ENCODE results near the gene PSMD14.

PSMD14 gene

DNA sequence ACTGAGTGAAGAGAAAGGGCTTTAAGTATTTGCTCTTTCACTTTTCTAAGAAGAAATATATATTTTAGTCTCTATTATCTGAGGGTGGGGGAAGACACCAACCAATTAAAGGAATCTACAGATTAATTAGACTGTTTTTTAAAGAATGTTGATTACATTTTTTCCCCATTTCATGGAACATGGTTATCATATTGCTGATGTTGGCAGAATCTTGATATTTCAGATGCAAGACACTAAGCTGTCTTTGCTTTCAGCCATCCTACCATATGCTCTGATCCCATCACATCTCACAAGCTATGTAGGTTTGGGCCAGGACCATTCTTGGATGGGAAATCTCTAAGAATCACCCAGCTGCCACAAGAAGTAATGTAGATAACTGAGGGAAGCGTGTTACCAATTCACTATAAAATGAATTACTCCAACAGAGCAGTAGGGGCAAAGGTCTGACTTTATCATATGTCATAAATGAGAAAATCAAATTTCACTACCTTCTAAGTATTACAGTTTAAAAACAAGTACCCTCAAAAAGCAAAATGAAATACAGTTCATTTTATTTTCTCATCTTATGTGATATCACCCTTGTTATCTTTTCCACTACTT lies 101.2 kb downstream of the PSMD14 start:
- no peaks in the 10 kb centered on the region for H3K9me3 Mint-ChIP-seq
- H3K36me3 Mint-ChIP-seq (ENCODE audit: insufficient read depth) = no peaks in the 10 kb centered on the region
- peaks cover 5 to 9% of the 10 kb centered on the region in 2 donors for H3K27me3 Mint-ChIP-seq
- H3K27ac Mint-ChIP-seq = no peak overlapping the region
- ATAC-seq (replicated peaks) (no peak), DNase-seq (no peak)
- no peak overlapping the region for H3K4me3 Mint-ChIP-seq
- peaks cover 0 to 2% of the 10 kb centered on the region in 2 donors for H3K4me1 Mint-ChIP-seq (ENCODE audit: low read depth in 2 of 2)

DNA sequence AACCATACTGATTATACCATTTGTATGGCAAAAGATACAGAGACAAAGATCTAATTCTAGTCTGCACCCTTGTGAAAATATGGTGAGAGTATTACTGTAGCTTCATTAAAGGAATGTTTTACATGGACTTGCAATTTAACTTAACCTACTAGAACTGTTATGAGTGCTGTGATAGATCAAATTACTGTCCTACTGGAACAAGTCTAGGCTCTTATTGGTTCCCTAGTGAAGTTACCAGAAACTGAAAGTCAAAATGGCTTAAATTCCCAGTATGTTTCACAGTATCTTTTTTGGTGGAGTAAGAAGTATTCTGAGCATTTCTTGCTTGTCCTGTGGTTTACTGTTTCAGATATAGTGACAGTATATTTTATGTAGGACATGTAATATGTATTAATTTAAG lies 104.1 kb downstream of the PSMD14 start:
- Mint-ChIP-seq H3K9me3 (no peaks in the 10 kb centered on the region), H3K36me3 (ENCODE audit: insufficient read depth) (no peaks in the 10 kb centered on the region), H3K4me3 (no peak overlapping the region), H3K27ac (no peak overlapping the region), H3K27me3 (peaks cover 32 to 37% of the 10 kb centered on the region in 2 donors), H3K4me1 (ENCODE audit: low read depth in 2 of 2) (peaks cover 25 to 26% of the 10 kb centered on the region in 2 donors)
- ATAC-seq (replicated peaks) = no peak
- no peak for DNase-seq

DNA sequence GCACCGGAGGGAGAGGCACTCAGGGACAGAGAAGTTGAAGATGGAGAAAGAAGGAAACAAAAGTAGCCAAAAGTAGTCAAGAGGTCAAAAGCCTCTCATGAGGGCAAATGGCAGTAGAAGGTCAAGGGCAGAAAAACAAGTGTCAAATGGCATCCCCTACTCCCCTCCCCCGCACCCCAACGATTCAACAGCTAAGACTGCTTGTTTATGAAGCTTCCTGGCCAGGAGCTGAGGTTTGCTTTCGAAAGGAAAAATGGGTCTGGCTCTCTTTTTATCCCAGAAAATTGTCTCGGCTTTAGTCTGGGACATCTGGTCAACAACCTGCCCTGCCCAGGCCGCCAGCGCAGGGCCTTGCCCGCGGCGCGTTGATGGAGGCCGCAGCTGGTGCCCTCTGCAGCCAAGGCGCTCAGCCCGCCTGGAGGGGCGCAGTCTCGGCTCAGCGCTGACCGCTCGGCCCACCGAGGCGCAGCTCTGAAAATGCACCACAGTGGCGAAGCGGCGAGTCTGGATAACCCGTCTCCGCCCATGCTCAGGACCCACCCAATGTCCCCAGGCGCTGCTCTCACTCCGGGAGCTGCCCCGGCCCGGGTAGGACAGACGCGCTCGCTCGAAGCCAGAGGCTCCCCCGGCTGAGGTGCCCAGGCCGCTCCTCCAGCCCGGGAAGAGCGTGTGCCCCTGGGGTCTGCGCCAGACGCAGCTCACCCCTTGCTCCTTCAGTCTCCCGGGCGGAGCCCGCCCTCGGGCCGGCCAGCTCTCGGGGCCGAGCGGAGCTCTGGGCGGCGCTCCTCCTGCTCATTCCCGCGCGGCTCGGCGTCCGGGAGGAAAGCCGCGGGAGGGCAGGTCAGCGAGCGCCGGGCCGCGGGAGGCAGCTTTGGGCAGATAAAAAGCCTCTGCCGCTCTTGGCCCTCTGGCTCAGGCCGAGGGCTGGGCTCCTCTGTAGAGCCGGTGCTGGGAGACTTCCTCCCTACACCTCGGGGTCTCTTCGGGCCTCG lies 106.1 kb downstream of the PSMD14 start:
- no peaks in the 10 kb centered on the region for H3K36me3 Mint-ChIP-seq (ENCODE audit: insufficient read depth)
- H3K4me1 Mint-ChIP-seq (ENCODE audit: low read depth in 2 of 2) = peaks cover 29 to 38% of the 10 kb centered on the region in 2 donors
- no peak overlapping the region for H3K27ac Mint-ChIP-seq
- no peak for DNase-seq
- peaks cover 52 to 57% of the 10 kb centered on the region in 2 donors for H3K27me3 Mint-ChIP-seq
- H3K9me3 Mint-ChIP-seq = no peaks in the 10 kb centered on the region
- H3K4me3 Mint-ChIP-seq = peak overlapping the region; percentile 76 to 79
- peak; percentile 36 for ATAC-seq (replicated peaks)

DNA sequence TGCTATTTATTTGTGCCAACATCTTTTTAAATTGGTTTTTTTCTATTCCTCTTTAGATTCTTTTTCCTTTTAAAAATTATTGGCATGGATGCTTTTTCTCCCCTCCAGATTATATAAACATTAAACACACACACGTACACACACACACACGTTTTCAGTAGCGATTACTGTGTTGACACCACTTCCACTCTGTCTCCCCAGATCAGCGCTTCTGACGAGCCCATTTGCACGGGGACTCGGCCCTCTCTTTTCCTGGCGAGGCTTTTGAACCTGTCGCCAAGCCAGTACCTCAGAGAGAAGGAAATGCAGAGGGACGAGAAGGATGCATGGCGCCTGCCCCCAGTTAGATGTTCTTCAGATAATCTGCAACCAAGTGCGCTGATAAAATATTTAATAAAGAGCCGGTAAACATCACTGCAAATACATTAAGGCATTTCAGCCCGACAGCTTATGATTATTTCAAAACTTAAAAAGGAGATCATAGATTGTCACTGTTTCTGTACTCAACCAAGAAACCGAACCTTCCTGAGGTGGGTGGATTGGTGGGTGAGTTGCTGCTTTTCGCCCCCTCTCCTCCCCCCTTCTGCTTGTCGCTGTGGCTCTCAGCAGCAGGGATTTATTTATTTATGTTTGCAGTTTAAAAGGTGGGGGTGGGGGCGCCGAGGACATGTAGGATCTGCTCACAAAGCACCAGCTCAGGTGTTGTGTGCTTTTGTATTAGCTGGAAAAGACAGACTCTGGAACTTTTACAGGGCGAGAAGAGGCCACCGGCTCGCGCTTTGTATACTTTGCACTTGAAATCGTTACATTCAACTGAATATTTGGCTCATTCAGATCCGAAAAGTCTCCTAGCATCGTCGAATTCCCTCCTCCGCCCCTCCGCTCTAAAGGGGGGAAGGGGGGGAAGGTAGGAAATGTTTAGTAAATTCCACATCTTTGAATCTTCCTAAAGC lies 107.1 kb downstream of the PSMD14 start:
- no peak overlapping the region for H3K27ac Mint-ChIP-seq
- peaks cover 61 to 66% of the 10 kb centered on the region in 2 donors for H3K27me3 Mint-ChIP-seq
- DNase-seq = no peak
- no peaks in the 10 kb centered on the region for H3K9me3 Mint-ChIP-seq
- peak overlapping the region; percentile 76 to 79 for H3K4me3 Mint-ChIP-seq
- H3K4me1 Mint-ChIP-seq (ENCODE audit: low read depth in 2 of 2) = peaks cover 29 to 38% of the 10 kb centered on the region in 2 donors
- ATAC-seq (replicated peaks) = peak; percentile 50
- peaks cover 2% of the 10 kb centered on the region for H3K36me3 Mint-ChIP-seq (ENCODE audit: insufficient read depth)

DNA sequence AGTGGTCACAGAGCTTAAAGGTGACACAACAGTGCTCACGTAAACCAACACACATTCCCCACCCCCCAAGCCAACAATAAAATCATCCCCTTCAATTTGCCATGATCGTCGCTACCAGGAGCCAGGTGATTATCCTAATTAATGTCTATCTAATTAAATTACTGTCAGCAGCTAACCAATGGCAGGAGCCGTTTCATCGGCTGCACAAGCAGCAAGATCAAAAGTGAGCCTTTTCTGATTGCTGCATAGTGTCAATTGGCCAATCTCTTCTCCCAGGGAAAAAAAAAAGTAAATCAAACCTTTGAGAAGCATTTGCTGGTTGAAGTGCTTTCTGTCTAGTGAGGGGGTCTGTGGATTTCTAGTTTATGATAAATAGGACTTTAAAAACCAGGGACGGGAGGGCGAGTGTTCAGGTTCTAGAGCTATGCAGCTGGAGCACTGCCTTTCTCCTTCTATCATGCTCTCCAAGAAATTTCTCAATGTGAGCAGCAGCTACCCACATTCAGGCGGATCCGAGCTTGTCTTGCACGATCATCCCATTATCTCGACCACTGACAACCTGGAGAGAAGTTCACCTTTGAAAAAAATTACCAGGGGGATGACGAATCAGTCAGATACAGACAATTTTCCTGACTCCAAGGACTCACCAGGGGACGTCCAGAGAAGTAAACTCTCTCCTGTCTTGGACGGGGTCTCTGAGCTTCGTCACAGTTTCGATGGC lies 107.9 kb downstream of the PSMD14 start, which contains the start of gene TBR1:
TBR1 (plus strand) TSS at position 311 of the 721 bp plus-strand sequence; CDS start at position 425, 114 bp downstream.
- ATAC-seq (replicated peaks) (peak; percentile 4), DNase-seq (no peak)
- Mint-ChIP-seq H3K27ac (no peak within 1 kb of the TSS), H3K27me3 (peaks cover 69 to 74% of the 10 kb centered on the region in 2 donors), H3K4me1 (ENCODE audit: low read depth in 2 of 2) (peaks cover 29 to 40% of the 10 kb centered on the region in 2 donors), H3K36me3 (ENCODE audit: insufficient read depth) (peaks cover 4% of the 10 kb centered on the region), H3K4me3 (peak within 1 kb of the TSS; percentile 76 to 79), H3K9me3 (no peaks in the 10 kb centered on the region)

DNA sequence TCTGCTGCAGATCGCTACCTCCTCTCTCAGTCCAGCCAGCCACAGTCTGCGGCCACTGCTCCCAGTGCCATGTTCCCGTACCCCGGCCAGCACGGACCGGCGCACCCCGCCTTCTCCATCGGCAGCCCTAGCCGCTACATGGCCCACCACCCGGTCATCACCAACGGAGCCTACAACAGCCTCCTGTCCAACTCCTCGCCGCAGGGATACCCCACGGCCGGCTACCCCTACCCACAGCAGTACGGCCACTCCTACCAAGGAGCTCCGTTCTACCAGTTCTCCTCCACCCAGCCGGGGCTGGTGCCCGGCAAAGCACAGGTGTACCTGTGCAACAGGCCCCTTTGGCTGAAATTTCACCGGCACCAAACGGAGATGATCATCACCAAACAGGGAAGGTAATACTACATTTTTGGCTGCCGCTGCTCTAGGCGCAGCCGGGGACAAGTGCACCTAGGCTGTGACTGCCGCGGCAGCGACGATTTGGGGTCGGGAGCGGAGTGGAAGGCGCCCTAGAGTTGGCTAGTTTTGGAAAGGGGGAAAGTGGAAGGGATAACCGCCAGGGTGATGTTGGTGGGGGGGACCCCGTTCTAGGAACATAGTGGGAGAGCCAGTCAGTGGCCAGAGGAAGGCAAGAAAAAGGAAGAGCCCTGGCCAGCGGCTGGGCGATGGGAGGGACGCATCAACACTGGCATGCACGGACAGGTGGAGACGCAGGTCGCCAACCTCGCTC lies 108.6 kb downstream of the PSMD14 start:
- H3K36me3 Mint-ChIP-seq (ENCODE audit: insufficient read depth) = peaks cover 6% of the 10 kb centered on the region
- peaks cover 77 to 81% of the 10 kb centered on the region in 2 donors for H3K27me3 Mint-ChIP-seq
- peaks cover 29 to 41% of the 10 kb centered on the region in 2 donors for H3K4me1 Mint-ChIP-seq (ENCODE audit: low read depth in 2 of 2)
- DNase-seq (no peak), ATAC-seq (replicated peaks) (peak; percentile 20)
- peak overlapping the region; percentile 76 to 79 for H3K4me3 Mint-ChIP-seq
- H3K9me3 Mint-ChIP-seq = no peaks in the 10 kb centered on the region
- H3K27ac Mint-ChIP-seq = no peak overlapping the region

DNA sequence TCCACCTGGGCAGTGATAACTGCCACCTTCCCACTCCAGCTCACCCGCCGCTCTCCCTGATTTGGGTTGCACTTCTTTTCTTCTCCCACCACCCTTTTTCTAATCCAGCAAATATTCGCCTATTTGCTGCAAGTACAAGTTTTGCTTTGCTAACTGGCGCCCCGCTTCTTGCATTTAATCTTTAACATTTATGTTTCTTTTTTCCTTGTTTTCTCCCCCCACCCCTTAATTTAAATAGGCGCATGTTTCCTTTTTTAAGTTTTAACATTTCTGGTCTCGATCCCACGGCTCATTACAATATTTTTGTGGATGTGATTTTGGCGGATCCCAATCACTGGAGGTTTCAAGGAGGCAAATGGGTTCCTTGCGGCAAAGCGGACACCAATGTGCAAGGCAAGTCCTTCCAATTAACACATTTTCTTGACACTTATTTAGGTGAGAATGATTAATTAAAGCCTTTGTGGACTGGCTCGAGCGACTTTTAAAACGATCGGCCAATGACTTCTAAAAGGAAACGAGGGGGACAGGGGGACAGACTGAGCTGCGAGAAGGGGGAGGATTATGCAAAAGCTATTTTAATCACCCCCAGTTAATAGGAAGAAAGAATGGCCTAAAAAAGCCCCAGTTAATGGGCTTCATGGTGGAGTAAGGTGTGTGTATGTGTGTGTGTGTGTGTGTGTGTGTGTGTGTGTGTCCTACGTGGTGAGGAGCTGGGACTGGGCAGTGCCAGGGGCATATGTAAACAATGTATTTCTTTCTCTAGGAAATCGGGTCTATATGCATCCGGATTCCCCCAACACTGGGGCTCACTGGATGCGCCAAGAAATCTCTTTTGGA lies 109.4 kb downstream of the PSMD14 start:
- ATAC-seq (replicated peaks) (no peak), DNase-seq (no peak)
- H3K27me3 Mint-ChIP-seq = peaks cover 84 to 89% of the 10 kb centered on the region in 2 donors
- peaks cover 29 to 41% of the 10 kb centered on the region in 2 donors for H3K4me1 Mint-ChIP-seq (ENCODE audit: low read depth in 2 of 2)
- no peaks in the 10 kb centered on the region for H3K9me3 Mint-ChIP-seq
- H3K36me3 Mint-ChIP-seq (ENCODE audit: insufficient read depth) = peaks cover 8% of the 10 kb centered on the region
- no peak overlapping the region for H3K27ac Mint-ChIP-seq
- peak overlapping the region; percentile 76 to 79 for H3K4me3 Mint-ChIP-seq

DNA sequence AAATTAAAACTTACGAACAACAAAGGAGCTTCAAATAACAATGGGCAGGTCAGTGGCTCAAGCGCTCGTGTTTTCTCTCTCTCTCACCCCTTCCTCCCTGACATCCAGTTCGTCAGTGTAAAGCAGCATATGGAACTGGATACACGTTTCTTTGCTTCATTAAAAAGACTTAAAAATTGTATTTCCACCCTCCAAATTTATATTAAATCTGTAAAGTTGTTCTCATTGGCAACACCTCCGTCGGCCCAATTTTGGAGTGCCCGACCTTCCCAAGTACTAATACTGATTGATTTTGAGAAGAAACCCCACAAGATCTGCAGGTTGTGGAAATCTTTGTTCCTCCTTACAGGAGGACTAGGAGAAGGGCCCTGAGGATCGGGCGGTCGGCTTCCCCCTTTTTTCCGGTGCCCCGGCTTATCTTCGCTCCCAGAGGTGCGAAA lies 110.1 kb downstream of the PSMD14 start:
- peak overlapping the region in 1 of 2 donors; percentile 57 for H3K4me3 Mint-ChIP-seq
- peaks cover 8% of the 10 kb centered on the region for H3K36me3 Mint-ChIP-seq (ENCODE audit: insufficient read depth)
- peaks cover 29 to 45% of the 10 kb centered on the region in 2 donors for H3K4me1 Mint-ChIP-seq (ENCODE audit: low read depth in 2 of 2)
- no peak overlapping the region for H3K27ac Mint-ChIP-seq
- DNase-seq = no peak
- ATAC-seq (replicated peaks) = no peak
- peaks cover 90 to 96% of the 10 kb centered on the region in 2 donors for H3K27me3 Mint-ChIP-seq
- no peaks in the 10 kb centered on the region for H3K9me3 Mint-ChIP-seq

DNA sequence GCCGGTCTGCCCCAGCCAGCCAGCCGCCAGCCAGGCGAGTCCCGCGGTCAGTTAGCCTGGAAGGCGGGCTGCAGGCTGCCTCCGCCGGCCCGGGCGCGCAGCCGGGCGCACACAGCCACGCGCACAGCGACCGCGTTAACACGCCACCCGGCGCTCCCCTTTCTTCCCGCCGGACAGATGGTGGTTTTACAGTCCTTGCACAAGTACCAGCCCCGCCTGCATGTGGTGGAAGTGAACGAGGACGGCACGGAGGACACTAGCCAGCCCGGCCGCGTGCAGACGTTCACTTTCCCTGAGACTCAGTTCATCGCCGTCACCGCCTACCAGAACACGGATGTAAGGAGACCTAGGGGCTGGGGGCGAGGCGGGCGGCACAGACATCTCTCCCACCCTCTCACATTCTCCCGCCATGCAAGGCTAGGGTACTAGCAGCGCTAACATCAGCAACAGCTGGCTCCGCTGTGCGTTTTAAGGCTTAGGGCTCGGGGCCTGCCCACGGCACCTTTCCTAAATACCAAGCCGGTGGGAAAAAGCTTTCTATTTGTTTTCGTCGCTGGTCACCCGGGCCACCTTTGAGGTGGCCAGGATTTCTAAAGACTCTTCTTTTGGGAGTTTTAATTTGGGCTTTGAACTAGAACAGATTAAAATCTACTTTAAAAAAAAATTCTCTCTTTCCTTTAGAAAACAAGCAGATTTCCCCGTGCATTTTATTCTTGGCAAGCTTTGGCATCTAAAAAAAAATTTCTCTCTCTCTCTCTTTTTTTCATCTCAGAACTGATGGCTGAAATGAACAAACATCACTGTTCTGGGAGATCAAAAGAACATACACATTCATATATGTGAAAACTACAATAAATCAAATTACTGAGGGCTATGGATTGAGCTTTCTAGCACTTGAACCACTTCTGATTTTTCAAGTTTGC lies 110.8 kb downstream of the PSMD14 start:
- Mint-ChIP-seq H3K9me3 (no peaks in the 10 kb centered on the region), H3K27ac (no peak overlapping the region), H3K27me3 (peaks cover 85 to 92% of the 10 kb centered on the region in 2 donors), H3K4me3 (peak overlapping the region; percentile 19 to 57), H3K36me3 (ENCODE audit: insufficient read depth) (peaks cover 8% of the 10 kb centered on the region), H3K4me1 (ENCODE audit: low read depth in 2 of 2) (peaks cover 29 to 43% of the 10 kb centered on the region in 2 donors)
- ATAC-seq (replicated peaks) = no peak
- no peak for DNase-seq

DNA sequence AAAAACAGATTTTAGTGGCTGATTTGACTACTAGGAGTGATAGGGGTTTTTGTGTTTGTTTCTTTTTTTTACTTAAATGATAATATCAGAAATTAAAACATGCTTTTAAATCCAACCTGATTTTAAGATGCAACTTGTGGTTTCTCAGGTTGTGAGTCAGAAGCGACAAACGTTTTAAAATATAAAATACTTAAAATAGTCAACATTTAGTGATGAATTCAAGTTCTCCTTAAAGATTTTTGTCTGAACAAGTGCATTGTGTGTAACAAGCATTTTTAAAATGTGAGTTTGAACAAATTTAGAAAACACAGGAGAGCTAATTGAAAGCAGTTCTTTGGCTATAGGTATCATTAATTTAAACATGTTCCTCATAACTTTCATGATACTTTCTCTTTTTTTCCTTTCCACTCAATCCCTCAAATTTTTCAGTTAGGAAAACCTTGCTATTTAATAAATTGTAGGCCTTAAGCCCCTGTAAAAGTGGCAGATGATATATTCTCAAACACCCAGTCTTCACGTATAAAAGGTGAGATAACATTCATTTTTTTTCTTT lies 111.5 kb downstream of the PSMD14 start:
- H3K9me3 Mint-ChIP-seq = no peaks in the 10 kb centered on the region
- ATAC-seq (replicated peaks) = no peak
- DNase-seq = no peak
- no peak overlapping the region for H3K4me3 Mint-ChIP-seq
- H3K36me3 Mint-ChIP-seq (ENCODE audit: insufficient read depth) = peaks cover 8% of the 10 kb centered on the region
- H3K4me1 Mint-ChIP-seq (ENCODE audit: low read depth in 2 of 2) = peaks cover 35 to 48% of the 10 kb centered on the region in 2 donors
- H3K27me3 Mint-ChIP-seq = peaks cover 92 to 95% of the 10 kb centered on the region in 2 donors
- no peak overlapping the region for H3K27ac Mint-ChIP-seq
